Loucy (cell line): Measurements from ENCODE around the gene RCE1.
"Not testable (repeated sequence)": the region's sequence is repeated elsewhere in the genome, so short reads cannot be mapped to it uniquely, and the experiment has no call there.

Experiments used
- H2AFZ ChIP-seq: fragments of 200-600 bp; sonication (generic); 2 replicates; pipeline ENCODE4 v1.6.0; 2016; ENCODE audit warnings: antibody characterized with exemption, mild to moderate bottlenecking, low read length, moderate library complexity
- H3F3A ChIP-seq: fragments of 200-600 bp; 2 replicates; pipeline ENCODE4 v1.6.0; 2016; ENCODE audit warnings: antibody characterized with exemption, low read depth, mild to moderate bottlenecking
- H3K27me3 ChIP-seq: fragments of 200-600 bp; sonication (generic); 2 replicates; pipeline ENCODE4 v1.6.1; 2014; ENCODE audit warnings: low read length, mild to moderate bottlenecking; ENCODE audit not compliant: insufficient read depth, poor library complexity, severe bottlenecking
- H3K36me3 ChIP-seq: fragments of 200-600 bp; sonication (generic); 2 replicates; pipeline ENCODE4 v1.6.1; 2016; ENCODE audit warnings: low read length; ENCODE audit not compliant: insufficient read depth
- H3K4me1 ChIP-seq: fragments of 200-600 bp; sonication (generic); 2 replicates; pipeline ENCODE4 v1.5.1; 2014; ENCODE audit warnings: low read length, mild to moderate bottlenecking; ENCODE audit not compliant: insufficient read depth, poor library complexity, severe bottlenecking
- H3K4me2 ChIP-seq: fragments of 200-600 bp; sonication (generic); 2 replicates; pipeline ENCODE4 v1.6.0; 2014; ENCODE audit warnings: antibody characterized with exemption, low read length, low read depth, mild to moderate bottlenecking; ENCODE audit not compliant: poor library complexity, severe bottlenecking
- H3K4me3 ChIP-seq: fragments of 200-600 bp; sonication (generic); 2 replicates; pipeline ENCODE4 v1.5.1; 2014; ENCODE audit warnings: low read length, mild to moderate bottlenecking, mixed read lengths; ENCODE audit not compliant: poor library complexity, severe bottlenecking
- H3K79me2 ChIP-seq: fragments of 200-600 bp; sonication (generic); 2 replicates; pipeline ENCODE4 v1.6.1; 2014; ENCODE audit warnings: low read length; ENCODE audit not compliant: insufficient read depth
- H3K9ac ChIP-seq: fragments of 200-600 bp; sonication (generic); 2 replicates; pipeline ENCODE4 v1.6.0; 2014; ENCODE audit warnings: mild to moderate bottlenecking, low read depth, low read length, moderate library complexity; ENCODE audit not compliant: poor library complexity, severe bottlenecking
- H3K9me2 ChIP-seq: fragments of 200-600 bp; sonication (generic); replicated peaks from 2 replicates; pipeline ENCODE4 v1.6.1; 2016; ENCODE audit warnings: low read depth, low read length, mixed read lengths
- H3K9me3 ChIP-seq: fragments of 200-600 bp; sonication (generic); 2 replicates; pipeline ENCODE4 v1.6.1; 2014; ENCODE audit warnings: mild to moderate bottlenecking, antibody characterized with exemption, low read length, low read depth; ENCODE audit not compliant: insufficient read depth
- H4K20me1 ChIP-seq: fragments of 200-600 bp; sonication (generic); 2 replicates; pipeline ENCODE4 v1.6.0; 2014; ENCODE audit warnings: antibody characterized with exemption, low read length, mild to moderate bottlenecking; ENCODE audit not compliant: insufficient read depth, poor library complexity, severe bottlenecking
- CTCF ChIP-seq: fragments of 200-600 bp; sonication (generic); conservative IDR thresholded peaks from 2 replicates; pipeline ENCODE4 v1.5.1; 2014; ENCODE audit warnings: mild to moderate bottlenecking, antibody characterized with exemption, low read length
- EZH2phosphoT487 ChIP-seq: fragments of 200-600 bp; IDR thresholded peaks from 2 replicates; pipeline ENCODE4 v1.6.1; 2018; ENCODE audit warnings: antibody characterized with exemption, mild to moderate bottlenecking, moderate library complexity, borderline replicate concordance

The RCE1 gene

GRCh38 chr11:66823700-66824099 lies 19.5 kb upstream of the RCE1 start:
- Histone ChIP-seq H3K4me3 (no peak overlapping the region), H3K36me3 (no peaks in the 10 kb centered on the region), H3K9me2 (no peaks in the 10 kb centered on the region), H2AFZ (no peak overlapping the region), H3K9me3 (no peaks in the 10 kb centered on the region), H3K27me3 (no peaks in the 10 kb centered on the region), H3K9ac (no peak overlapping the region), H3K4me2 (no peak overlapping the region), H4K20me1 (no peaks in the 10 kb centered on the region), H3K79me2 (no peaks in the 10 kb centered on the region), H3K4me1 (no peaks in the 10 kb centered on the region), H3F3A (no peaks in the 10 kb centered on the region)
- TF ChIP-seq EZH2phosphoT487 (no peak), CTCF (no peak)

- H3K27me3 ChIP-seq, H3F3A ChIP-seq, H4K20me1 ChIP-seq, H3K4me2 ChIP-seq, H2AFZ ChIP-seq, H3K4me1 ChIP-seq, H3K79me2 ChIP-seq, H3K4me3 ChIP-seq, H3K9ac ChIP-seq, H3K9me3 ChIP-seq, H3K36me3 ChIP-seq, H3K9me2 ChIP-seq: not testable (repeated sequence)
Observed at GRCh38 chr11:66824573-66824972, 18.7 kb upstream of the RCE1 start.

GRCh38 chr11:66834539-66834845 lies 8.7 kb upstream of the RCE1 start:
- H3K9me3 ChIP-seq: no peaks in the 10 kb centered on the region
- H3K9ac ChIP-seq: no peak overlapping the region
- H4K20me1 ChIP-seq: no peaks in the 10 kb centered on the region
- no peak for TF ChIP-seq EZH2phosphoT487
- H3K4me1 ChIP-seq: no peaks in the 10 kb centered on the region
- H3K4me2 ChIP-seq: no peak overlapping the region
- no peaks in the 10 kb centered on the region for H3K27me3 ChIP-seq
- no peak overlapping the region for H3K4me3 ChIP-seq
- no peaks in the 10 kb centered on the region for H3K9me2 ChIP-seq
- H3F3A ChIP-seq: no peaks in the 10 kb centered on the region
- H2AFZ ChIP-seq: no peak overlapping the region
- no peaks in the 10 kb centered on the region for H3K36me3 ChIP-seq
- H3K79me2 ChIP-seq: no peaks in the 10 kb centered on the region

- TF ChIP-seq EZH2phosphoT487 (no peak), CTCF (no peak)
- Histone ChIP-seq H3K4me1 (peaks cover under 1% of the 10 kb centered on the region), H3K9ac (no peak overlapping the region), H3K4me3 (no peak overlapping the region), H3K36me3 (no peaks in the 10 kb centered on the region), H3K4me2 (no peak overlapping the region), H3F3A (no peaks in the 10 kb centered on the region), H3K27me3 (no peaks in the 10 kb centered on the region), H3K9me2 (no peaks in the 10 kb centered on the region), H3K79me2 (peaks cover 1% of the 10 kb centered on the region; the same call in 1 of the 2 replicates), H3K9me3 (no peaks in the 10 kb centered on the region), H4K20me1 (no peaks in the 10 kb centered on the region), H2AFZ (no peak overlapping the region)
Observed at GRCh38 chr11:66834943-66835342, 8.3 kb upstream of the RCE1 start.
